AML-193 (cell line): ENCODE results near the gene TNFRSF4.

Experiments used
- DNase-seq, 2 experiments: peaks; one replicate each; lab custom pipeline; 2025; lab: John Stamatoyannopoulos, UW

Gene TNFRSF4

DNA sequence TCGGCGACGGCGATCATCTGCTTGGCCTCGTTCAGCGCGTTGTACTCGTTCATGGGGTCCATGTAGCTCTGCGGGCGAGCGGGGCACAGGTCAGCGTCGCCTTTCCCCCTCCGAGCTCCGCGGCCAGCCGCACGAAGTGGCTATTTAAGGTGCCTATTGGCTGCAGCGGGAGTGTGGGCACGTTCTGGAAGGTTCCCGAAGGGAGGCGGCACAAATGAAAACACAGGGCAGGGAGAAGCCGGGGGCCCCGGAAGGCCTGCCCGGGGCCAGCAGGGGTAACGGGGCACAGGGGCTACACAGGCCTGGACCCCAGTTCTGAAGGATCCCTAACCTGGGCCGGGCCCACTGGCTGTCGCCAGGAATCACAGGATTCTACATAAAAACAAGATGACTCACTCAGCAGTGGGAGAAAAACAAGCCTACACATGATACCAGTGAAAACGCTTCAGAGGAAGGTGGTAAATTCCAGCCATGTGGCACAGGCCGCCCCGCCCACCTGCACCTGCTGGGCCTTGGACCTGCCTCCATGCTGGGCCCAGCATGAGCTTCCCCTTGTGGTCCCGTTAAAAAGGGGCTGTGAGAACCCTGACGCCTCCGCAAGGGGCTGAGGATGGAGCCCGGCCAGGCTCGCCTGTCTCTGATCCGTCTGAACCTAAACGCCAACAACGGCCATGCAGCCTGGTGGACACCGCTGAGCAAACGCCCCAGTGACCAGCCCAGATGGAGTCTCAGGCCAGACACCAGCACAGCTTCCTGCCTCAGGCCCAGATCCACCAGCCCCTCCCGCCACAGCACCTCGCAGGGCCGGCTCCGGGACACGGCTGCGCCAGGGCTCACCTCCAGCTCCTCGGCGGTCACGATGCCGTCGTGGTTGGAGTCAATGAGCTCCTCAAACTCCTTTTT, 3.9 kb upstream of the TNFRSF4 start:
- DNase-seq: no peak

DNA sequence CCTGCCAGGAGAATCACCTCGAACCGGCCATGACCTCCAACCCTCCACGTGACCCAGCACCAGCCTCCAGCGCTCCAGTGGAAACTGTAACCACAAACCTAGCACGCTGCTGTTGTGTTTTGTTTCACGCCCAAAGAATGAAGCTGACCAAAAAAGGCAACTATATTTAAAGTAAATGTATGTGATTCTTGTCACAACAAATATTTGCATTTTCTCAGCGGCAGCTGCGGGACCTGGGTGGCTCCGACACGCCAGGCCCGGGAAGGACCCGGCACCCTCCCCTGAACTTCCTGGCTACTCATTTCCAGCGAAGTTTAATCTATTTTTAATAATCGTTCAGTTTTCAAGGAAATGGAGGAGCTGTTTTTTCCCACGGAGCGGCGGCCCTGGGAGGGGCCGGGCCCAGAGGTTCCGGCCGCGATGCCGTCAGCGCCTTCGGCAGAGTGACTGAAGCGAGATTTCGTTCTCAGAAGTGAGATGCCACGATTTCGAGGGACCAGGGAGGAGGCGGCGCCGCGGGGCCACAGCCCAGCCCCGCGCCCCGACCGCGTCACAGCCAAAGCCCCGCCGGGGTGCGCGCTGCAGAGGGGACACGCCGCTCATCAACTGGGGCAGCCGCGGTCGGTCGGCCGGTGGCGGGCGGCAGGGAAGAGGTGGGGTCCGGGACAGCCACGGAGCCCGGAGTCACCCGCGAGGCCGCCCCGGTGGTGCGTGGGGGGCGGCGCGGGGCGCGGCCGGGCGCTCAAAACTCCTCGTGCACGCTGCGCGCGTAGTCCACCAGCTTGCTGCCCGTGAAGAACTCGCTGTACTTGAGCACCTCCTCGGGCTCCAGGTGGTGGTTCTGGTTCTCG, 3.0 kb upstream of the TNFRSF4 start:
- no peak for DNase-seq

DNA sequence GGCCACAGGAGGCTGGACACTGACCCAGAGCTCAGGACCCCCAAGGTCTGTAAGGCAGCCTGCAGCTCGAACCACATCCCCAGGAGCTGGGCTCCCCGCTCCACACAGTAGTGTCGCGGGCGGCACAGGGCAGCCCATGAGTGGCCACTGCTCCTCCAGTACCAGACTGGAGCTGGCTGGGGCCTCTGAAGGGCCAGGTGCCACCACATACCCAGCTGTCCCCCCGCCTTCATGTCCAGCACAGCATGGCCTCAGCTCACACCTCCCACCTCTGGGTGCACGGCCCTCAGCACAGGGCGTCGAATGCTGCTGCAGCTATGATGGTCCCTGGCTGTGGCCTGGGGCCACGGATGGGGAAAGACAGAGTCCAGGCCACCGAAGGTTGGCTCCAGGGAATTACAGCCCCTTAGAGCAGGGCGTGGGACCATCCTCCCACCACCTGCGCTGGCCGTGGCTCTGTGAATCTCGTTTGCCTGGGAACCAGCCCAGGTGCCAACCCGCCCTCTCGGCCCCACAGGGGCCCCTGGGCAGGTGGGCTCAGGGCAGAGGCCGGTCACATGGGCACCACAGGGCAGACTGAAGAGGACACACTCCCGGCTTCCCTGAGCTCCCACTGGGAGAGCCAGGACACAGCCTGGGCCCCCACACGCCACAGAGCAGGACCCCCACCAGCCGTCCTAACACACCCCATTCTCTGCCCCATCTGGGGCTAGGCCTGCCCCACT, 2.1 kb upstream of the TNFRSF4 start:
- no peak for DNase-seq

DNA sequence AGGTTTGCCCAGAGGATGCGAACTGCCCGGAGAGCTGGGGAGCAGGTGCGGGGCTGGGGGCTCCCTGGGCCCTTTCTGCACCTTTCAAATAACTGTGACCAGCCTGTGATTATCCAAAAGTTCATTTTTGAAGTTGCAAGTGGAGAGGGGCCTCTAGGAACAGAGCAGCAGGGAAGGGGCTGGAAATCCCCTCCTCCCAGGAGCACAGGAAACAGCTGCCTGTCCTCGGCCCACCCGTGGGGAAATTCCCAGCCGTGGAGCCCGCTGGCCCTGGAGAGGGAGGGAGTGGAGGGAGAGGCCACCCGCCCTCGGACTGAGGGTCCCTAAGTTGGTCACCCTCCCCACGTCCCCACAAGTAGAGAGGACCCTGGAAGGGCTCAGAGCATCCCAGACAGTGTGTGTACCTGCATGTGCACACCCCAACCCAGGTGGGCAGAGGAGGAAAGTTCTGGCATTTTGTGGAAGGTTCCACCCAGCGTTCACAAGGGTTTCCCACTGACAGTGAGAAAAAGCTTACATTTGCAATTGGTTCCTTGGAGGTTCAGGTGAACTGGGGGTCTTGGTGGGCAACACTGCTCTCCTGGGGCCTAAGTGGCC, 1.2 kb upstream of the TNFRSF4 start:
- no peak for DNase-seq

DNA sequence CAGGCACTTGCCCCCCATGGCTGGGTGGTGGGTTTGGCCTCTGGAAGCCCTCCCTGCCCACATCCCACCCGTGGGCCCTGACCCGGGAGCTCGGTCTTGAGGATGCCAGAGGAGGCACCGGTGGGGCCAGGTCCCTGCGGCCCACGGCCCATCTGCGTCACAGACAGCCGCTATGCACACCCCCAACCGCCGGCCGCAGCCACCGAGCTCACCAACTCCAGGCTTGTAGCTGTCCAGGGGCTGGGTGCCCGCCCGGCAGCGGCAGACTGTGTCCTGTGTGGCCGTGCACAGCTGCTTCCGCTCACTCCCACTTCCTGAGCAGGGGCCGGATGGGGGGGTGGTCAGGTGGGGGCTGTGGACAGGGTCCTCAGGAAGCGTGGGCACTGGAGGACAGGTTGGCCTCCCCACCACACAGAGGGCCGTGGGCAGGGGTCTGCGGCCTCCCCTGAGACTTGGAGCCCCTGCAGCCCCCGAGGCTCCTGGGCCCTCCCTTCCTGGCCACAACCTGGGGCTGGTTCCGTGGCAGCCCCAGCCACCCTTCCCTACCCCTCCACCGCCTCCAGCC, 1.1 kb downstream of the TNFRSF4 start:
- DNase-seq: peak; percentile 53 to 65

DNA sequence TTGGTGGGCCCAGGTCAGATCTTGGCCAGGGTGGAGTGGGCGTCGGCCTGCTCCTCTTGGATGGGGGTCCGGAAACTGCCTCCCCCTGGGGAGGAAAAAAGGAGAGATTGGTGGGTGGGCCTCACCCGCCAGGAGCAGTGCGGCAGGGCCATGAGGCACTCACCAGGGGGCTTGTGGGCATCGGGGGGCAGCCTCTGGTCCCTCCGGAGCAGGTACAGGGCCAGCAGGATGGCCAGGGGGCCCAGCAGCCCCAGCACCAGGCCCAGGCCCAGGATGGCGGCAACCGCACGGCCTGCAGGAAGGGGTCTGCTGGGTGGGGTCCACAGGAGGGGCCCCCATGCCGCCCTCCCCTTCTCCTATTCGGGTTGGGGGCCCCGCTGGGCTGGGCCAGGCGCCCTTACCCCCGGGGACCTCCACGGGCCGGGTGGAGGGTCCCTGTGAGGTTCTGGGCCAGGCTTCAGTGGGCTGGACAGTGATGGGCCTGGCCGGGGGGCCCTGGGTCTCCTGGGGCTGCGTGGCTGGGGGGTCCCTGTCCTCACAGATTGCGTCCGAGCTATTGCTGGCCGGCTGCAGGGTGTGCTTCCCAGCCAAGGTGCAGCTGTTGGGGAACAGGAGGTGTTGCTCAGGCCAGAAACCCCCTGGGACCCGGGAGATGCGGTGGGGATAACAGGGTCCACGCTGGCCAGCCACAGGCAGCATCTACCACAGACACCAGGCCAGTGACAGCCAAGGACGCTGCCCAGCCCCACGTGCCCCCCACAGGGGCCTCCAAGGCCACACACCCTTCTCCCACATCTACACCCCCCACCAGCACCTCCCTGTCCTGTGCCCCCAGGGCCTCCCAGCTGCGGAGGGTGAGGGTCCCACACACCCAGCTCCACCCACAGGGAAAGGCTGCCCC, 2.2 kb downstream of the TNFRSF4 start:
- no peak for DNase-seq

DNA sequence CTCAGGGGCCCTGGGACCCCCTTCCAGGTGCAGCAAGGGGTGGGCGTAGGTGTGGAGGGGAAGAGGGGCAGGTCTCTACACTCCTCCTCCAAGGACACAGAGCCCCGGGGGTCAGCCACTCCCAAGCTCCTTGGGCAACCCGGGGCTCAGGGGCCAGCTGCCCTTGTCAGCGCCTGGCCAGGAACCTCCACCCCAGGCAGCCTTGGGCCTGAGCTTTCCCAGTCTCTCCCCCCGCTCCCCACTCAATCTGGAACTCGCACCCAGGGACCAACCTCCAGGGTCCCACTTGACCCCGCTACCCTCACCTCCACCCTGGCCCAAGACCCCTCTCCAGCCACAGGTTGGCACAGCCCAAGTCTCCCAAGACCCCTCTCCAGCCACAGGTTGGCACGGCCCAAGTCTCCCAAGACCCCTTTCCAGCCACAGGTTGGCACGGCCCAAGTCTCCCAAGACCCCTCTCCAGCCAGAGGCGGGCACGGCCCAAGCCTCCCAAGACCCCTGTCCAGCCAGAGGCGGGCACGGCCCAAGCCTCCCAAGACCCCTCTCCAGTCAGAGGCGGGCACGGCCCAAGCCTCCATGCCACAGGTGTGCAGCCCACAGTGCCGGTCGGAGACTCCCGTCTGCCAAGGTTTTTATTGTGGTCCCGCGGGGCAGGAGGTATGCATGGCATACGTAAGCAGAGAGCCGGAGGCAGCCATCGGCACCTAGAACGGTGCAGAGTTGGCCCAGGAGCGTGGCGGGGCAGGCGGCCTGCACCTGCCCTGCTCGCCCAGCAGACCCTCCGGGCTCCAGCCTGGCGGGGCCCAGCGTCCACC, 3.0 kb downstream of the TNFRSF4 start:
- DNase-seq: no peak

DNA sequence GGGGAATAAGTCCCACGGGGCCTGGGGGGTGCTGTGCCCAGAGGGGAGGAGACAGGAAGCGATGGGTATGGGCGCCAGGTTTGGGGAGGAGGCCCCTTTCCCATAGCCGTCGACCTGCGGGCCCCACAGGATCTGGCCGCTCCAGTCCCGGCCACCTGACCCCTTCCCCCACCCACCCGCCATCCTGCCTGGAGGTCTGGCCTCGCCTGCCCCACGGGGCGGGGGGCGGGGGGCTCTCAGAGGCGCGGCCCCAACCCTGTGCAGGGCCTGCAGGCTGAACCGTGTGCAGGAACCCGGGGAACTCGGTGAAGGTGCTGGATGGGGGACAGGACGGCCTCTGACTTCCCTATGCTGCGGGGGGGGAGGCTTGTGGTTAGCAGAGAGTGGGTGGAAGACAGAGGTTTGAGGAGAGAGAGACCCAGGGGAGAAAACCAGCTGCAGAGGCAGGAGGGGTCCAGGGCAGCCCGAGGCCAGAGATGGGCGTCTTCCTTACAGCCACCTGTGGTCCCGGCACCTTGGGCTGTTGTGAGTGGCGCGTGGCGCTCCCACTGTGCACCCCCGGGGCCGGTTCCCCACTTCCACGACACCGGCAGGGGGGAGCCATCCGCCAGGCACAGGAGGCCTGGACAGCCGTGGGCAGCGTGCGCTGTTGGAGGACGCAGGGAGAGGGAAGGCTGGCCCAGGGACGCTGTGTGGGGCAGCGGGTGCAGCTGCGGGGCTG, 5.1 kb downstream of the TNFRSF4 start:
- DNase-seq: peak; percentile 17 to 45

DNA sequence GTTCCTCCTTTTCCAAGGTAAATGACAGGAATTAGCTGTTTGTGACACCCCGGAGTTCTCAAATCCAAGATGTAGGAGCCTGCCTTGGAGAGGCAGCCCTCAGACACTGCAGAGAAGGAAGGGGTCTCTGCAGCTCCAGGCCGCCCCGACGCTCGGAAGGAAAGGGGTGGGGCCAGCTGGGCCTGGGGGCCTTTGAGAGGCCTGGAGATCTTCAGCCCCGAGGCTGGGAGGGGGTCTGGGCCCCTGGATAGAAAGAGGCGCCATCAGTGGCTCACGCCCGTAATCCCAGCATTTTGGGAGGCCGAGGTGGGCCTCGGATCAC, 6.4 kb downstream of the TNFRSF4 start:
- DNase-seq: no peak

DNA sequence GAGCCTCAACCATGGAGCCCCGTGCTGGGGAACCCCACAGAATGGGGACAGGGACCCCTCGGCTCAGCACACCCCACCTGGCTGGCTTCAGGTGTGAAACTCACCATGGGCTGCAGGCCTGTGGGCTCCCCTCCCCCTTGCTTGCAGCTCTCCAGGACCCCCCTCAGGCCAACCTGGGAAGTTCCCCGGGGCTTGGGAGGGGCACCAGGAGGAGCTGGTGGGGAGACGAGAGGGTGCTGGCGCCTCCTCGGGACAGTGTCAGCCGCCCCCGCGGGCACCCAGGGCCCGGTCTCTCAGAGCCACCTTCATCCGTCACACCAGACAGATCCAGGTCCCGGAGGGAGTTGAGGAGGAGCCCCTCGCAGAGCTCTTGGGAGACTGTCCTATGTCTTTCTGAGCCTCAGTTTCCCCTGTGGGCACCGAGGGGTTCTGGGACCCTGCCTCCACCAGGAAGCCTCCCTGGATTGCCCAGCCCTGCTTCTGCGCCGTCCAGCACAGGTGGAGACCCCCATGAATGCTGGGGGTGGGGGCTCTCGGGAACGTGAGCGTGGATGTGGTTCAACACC, 6.9 kb downstream of the TNFRSF4 start:
- no peak for DNase-seq

DNA sequence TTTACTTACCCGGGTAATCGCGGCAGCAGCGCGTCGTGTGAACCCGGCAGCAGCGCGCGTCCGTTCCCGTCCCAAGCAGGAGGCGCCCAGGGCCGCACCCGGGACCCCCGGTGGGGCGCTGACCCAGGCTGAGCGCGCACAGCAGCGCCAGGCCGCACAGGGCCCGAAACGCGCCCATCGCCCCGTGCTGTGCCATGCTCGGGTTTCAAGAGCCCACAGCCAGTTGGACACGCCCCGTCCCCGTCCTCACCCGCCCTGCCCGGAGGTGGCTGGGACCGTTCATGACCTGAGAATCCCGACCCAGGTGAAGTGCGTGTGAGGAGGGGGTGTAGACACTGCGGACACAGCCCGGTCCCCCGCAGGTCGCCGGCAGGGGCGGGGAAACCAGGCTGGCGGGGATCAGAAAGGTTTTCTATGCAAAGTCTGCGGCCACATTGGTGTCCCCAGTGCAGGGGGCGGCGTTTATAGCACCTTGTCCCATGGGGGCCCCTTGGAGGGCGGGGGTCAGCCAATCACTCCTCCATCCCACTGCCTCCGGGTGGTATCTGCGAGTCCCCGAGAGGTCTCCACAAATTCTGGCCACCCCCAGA, 7.5 kb downstream of the TNFRSF4 start, which contains the start of gene TNFRSF18:
Gene TNFRSF18 (minus strand): TSS at position 217 of the 590 bp plus-strand sequence. CDS start 21 bp downstream, at position 196.
- DNase-seq: no peak

DNA sequence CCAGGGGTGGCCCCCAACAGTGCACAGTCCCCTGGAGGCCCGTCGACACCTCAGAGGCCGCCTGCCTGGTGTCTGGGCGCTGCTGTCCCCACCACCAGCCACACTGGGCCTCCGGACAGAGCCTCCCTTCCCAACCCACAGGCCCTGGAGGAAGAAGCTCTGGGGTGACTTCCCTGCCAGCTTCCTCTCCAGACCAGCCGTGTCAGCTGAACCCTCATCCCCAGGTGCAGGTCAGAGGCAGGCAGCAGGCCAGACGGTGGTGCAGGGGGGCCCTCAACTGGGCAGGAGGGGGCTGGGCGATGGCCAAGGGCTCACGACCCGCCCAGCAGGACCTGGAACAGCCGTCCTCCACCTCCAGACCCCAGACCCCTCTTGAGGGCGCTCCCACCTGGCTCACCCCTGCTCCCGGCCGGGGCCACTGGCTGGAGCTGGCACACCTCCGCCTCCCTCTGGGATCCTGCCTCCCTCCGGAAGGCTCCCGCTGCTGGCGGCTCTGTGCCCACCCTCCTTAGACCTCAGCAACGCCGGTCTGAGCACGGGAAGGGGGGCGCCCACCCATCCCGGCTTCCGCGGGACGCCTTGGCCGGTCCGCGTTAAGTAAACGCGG, 8.1 kb downstream of the TNFRSF4 start:
- peak in 1 of 2 experiments; percentile 6 for DNase-seq

DNA sequence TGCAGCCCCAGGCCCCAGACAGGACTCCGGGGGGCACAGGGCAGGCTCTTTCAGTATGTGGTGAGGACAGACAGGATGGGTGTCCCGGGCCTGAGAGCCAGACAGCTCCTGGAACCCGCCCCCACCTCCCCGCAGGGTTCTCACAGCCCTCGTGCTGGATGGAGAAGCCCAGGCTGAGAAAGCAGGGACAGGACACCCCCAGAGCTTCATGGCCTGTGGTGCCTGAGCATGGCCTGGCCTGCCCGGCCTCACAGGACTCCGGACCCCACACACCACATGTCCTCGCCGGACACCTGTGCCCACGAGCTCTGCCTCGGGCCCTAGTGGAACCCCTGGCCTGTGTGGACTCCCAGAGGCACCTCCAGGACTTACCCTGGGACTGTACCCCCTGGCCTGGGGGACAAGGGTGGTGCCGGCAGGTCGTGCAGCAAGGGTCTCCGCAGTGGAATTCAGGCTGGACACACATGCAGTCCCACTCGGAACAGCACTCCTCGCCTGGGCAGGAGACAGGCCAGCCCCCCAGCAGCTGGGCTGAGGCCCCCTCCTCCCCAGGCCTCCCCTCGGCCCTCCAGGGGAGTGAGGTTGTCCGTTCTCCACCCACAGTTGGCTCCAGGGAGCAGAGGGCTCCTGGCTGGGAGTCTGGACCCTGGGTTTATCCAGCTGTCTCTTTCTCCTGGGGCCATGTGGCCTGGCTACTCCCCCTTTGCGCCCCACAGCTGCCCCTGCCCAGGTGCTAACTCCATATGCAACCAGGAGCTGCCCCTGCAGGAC, 8.8 kb downstream of the TNFRSF4 start:
- DNase-seq: no peak

DNA sequence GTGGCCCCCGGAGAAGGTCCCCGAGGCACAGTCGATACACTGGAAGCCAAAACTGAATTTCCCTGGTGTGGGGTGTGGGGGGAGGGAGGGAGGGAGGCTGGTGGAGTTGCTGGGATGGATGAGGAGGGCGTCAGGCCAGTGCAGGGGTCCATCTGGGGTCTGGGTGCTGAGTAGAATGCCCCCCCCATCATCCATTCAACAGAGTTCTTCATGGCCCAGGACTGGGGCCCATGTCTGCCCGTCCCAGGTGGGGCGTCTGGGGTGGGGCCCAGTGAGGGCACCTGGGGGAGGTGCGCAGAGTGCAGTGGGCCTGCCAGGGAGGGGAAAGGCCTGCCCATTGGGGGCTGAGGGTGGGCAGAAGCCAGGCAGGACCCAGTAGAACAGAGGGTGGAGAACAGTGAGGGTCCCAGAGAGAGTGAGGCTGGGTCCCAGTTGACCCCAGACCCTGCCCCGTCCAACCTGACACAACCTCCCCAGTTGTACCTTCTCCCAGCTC, 9.5 kb downstream of the TNFRSF4 start:
- DNase-seq: no peak

DNA sequence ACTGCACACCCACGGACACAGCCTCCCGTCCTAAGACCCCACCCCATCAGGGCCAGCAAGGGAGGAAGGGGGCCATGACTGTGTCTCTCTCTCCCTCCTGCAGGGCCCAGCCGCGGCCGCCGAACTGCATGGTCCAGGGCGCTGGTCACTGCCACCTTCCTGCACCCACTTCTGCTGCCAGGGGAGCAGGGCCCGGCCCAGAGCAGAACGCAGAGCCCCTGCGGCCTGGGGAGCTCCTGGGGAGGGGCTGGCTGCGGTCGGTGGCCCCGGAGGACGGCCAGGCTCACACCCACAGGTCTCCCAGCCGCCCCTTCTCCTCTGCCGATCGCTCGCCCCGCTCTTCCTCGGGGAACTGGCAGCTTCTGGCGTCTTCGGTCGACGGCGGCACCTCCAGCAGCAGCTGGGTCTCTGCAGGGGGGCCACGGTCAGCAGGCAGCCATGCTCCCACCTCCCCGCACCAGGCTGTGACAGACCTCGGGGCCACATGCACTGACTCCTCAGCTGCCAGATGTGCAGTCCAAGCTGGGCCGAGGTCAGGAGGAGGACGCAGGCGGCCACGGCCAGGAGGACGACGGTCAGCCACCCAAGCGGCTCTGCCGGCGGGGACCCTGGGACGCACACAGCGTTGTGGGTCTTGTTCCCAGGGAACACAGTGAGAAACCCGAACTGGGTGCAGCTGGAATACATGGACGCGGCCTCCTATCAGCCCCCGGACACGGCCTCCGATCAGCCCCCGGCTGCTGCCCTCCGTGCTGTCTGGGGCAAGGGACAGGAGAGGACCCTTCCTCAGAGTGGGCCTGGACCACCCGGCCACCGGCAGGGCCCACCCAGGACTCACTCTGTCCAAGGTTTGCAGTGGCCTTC, 10.2 kb downstream of the TNFRSF4 start:
- DNase-seq: no peak
